NOMO-1 (cell line): ENCODE data around the gene NEBL.

Source experiments
- DNase-seq, 2 experiments: peaks; one replicate each; lab custom pipeline; 2025; ENCODE audit not compliant: unreplicated experiment in 2 of 2; lab: John Stamatoyannopoulos, UW

Gene NEBL

GRCh38 chr10:20806487-20806886, 90.6 kb downstream of the NEBL start:
- DNase-seq = no peak

- no peak for DNase-seq
These were observed 99.8 kb downstream of the NEBL start for GRCh38 chr10:20797290-20797689.

- no peak for DNase-seq
These were observed 101.7 kb downstream of the NEBL start for GRCh38 chr10:20795391-20795790.

GRCh38 chr10:20785174-20785573, 111.9 kb downstream of the NEBL start:
- no peak for DNase-seq

- DNase-seq = no peak
These were observed 118.9 kb downstream of the NEBL start for GRCh38 chr10:20778008-20778757.

- peak in 1 of 2 experiments; percentile 21 for DNase-seq
These were observed 120.6 kb downstream of the NEBL start for GRCh38 chr10:20776384-20777118.

- no peak for DNase-seq
These were observed 126.1 kb downstream of the NEBL start for GRCh38 chr10:20771051-20771450.

GRCh38 chr10:20769481-20769880, 127.6 kb downstream of the NEBL start:
- DNase-seq = no peak

- peak in 1 of 2 experiments; percentile 7 for DNase-seq
These were observed 128.3 kb downstream of the NEBL start for GRCh38 chr10:20768843-20769242.

- no peak for DNase-seq
These were observed 130.1 kb downstream of the NEBL start for GRCh38 chr10:20767028-20767427.

- DNase-seq = no peak
These were observed 132.0 kb downstream of the NEBL start for GRCh38 chr10:20765066-20765465.

- no peak for DNase-seq
These were observed 136.7 kb downstream of the NEBL start for GRCh38 chr10:20760460-20760859.

- no peak for DNase-seq
These were observed 148.6 kb downstream of the NEBL start for GRCh38 chr10:20748551-20748950.

GRCh38 chr10:20747782-20748181, 149.3 kb downstream of the NEBL start:
- DNase-seq = no peak

- no peak for DNase-seq
These were observed 150.3 kb downstream of the NEBL start for GRCh38 chr10:20746856-20747255.

- no peak for DNase-seq
These were observed 151.3 kb downstream of the NEBL start for GRCh38 chr10:20745556-20746375.

GRCh38 chr10:20744821-20745220, 152.3 kb downstream of the NEBL start:
- DNase-seq = no peak

- no peak for DNase-seq
These were observed 153.2 kb downstream of the NEBL start for GRCh38 chr10:20743942-20744341.

GRCh38 chr10:20742737-20743541, 154.2 kb downstream of the NEBL start:
- DNase-seq = no peak

GRCh38 chr10:20740120-20740519, 157.0 kb downstream of the NEBL start:
- no peak for DNase-seq

GRCh38 chr10:20737107-20737506, 160.0 kb downstream of the NEBL start:
- DNase-seq = no peak
